GM18907 (cell line): ENCODE data around the gene TULP3.

Experiments
- ATAC-seq: cut with Tn5 transposase; IDR thresholded peaks from one replicate; pipeline ENCODE4 v1.9.1; 2021; ENCODE audit warnings: mild to moderate bottlenecking, moderate library complexity; ENCODE audit not compliant: unreplicated experiment

TULP3 gene

DNA sequence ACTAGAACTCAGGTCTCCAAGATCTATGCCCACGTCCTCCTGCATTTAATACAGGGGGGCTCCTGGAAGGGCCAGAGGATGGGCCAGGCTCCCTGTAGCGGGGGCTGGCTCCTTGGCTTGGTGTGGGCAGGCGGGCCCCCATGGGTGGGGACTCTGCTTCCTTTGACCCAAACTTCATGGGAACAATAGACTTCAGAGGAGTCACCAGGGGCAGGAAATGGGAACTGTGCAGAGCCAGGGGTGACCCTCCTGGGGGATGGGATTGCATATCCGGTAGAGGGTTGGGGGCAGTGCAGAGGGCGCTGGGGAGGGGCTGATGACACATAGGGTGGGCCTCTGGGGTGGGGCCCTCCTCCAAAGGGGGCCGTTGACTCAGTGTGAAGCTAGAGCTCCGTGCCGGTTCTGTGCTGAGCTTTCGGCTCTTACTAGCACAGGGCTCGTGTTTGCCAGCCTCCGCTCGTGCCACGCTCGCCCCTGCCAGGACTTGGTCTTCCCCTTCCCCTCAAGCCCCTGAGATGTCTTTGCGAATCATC is 73.1 kb downstream of the TULP3 start:
- no peak for ATAC-seq

DNA sequence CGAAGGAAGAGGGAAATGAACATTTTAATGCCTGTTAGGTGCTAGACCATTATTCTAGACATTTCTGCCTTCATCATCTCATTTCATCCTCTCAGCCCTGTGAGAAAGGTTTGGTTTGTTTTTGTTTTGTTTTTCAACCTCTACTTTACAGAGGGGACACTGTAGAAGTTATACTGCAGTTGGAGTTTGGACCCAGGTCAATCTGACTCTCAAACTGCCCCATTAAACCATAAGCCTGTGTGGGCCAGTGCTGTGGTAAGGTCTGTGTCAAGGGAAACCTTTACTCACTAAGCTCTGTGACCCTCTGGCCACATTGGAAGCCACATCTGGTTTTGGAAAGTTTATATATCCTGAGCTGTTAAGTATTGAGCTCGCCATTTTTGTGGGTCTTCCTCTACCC is 77.0 kb downstream of the TULP3 start:
- no peak for ATAC-seq

DNA sequence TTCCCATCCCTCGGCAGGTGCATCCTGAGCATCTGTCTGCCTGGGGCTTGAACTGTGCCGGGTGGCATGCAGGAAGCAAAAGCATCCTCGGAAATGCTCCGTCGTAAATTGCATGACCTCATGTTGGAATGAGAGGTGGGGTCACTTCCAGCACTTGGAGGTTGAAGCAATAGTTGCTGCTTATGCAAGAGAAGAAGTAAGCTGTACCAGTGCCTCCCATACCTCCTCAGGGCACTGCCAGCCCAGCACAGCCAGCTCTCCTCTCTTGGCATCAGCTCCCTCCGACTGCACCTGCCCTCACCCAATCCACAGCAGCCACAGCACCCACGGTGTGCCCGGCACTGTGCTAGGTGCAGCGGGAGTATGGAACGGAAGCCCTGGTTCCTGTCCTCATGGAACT is 80.1 kb downstream of the TULP3 start:
- no peak for ATAC-seq

DNA sequence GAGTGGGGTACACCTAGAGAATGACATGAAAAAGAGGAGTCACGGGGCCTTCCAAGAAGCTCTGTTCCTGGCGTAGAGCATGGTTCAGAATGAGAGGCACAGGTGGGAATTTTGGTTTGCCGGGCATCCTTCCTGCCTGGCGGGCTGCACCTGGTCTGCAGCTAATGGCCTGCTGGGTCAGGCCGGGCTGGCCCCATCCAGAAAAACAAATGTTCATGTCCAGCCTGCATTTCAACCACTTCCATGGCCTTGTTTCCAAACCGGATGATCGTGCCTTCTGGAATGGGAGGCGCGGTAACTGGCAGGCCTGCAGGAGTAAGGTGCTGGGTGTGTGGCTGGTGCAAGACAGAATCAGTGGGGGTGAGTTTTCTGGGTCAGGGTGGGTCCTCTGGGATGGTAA is 82.9 kb downstream of the TULP3 start:
- no peak for ATAC-seq

DNA sequence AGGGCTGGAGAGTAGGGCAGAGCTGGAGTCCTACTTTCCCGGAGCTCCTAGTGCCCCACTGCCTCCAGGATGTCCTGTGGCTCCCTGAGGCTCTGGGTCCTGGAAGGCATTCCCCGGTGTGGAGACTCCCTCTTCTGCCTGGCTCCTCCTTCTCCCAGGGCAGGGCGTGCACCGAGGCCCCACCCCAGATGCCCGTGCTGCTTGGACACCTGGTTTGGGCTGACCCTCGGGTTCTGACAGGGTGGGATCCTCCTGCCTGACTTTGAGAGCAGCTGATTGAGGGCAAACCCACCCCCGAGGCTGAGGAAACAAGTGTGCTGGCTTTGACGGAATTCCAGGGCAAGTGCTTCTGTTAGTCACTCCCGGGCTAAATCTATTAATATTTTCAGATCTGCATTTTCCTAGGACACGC is 83.9 kb downstream of the TULP3 start:
- ATAC-seq = no peak

DNA sequence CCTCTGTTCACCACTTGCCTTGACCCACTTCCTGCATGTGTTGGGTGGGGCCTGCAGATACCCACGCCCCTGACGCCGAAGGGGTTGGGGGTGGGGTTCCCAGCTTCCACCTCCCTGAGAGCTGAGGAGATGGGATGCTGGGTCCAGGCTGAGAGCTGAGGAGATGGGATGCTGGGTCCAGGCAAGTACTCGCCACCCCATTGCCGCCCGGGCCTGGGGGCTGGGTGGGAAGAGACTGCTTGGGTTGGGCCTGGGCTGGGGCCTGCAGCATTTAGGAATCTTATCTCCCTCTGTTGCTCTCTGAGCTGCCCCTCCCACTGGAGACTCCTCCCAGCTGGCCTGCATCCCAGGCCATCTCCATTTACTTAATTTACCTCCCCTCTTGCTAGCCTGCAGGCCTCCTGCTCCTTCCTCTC is 85.9 kb downstream of the TULP3 start:
- ATAC-seq = no peak

DNA sequence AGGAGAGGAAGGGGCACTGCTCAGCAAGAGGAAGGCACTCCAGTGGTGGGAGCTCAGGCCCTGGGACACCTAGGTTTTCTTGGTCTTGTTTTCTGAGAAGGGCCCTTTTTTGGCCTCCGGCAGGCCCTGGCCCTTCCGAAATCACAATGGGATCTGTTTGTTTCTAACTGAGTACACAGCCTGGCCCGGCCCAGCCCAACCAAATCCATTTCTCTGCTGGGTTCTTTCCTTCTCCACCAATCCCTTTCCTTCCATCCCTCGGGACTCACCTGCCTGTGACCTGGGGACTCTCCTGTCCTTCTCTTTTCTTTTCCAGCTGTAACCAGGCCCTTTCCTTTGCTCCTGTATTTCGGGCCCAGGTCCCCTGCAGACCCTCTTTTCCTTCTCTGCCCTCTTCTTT is 87.1 kb downstream of the TULP3 start:
- no peak for ATAC-seq

DNA sequence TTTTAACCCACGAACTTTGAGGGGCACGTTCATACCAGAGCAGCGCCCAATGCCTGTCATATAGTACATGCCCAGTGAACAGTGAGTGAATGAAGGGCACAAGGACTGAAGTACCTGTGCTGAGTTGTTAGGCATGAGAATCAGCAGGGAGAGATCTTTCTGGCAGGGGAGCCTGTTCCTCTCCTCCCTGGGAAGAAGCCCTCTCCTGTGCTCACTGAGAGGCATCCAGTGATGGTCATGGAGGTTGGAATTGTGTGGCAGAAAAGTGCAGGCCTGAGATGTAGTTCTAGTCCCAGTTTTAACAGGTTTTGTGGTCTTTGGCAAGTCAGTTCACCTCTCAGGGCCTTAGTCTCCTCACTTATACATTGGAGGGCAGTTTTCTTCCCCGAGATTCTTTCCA is 89.1 kb downstream of the TULP3 start:
- no peak for ATAC-seq

DNA sequence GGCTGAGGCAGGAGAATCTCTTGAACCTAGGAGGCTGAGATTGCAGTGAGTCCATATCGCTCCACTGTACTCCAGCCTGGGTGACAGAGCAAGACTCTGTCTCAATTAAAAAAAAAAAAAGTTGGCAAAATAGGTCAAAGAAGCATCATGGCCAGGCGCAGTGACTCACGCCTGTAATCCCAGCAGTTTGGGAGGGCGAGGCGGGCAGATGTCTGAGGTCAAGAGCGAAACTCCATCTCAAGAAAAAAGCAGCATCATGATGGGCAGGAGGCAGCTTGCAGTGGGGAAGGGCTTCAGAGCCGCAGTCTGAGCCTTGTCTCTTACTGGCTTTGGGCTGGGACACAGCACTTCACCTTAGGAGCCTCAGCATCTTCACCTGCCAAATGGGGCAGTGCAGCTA is 89.9 kb downstream of the TULP3 start:
- no peak for ATAC-seq

DNA sequence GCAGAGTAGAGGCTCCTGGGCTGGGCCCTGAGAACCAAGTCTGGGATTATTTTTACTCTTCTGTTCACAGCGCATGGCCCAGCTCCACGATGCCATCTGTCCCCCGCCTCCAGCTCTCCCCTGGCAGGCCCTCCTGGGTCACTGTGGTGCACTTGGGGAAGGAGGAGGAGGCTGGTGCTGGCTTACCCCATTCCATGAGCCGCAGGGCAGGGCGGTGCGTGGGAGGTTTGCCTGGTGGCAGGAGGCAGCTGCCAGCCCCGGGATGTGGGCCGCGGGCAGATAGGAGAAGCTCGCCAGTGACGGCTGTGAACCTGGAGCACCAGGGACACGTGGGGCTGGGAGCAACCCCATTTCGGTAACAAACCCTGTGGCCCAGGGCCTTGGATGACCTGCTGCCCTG is 91.7 kb downstream of the TULP3 start:
- no peak for ATAC-seq

DNA sequence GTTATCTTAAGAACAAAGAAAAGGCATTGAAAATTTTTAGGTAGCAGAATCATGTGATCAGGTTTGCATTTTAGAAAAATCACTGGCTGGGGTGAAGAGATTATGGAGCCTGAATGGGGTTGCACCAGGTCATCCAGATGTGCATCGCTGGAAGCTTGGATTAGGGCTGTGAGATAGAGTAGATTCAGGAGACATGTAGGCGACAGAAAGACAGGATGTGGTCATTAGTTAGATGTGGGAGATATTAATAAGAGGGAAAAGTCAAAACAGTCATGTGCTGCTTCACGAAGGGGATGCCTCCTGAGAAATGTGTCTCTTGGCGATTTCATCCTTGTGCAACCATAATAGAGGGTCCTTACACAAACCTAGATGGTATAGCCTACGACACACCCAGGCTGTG is 93.6 kb downstream of the TULP3 start:
- no peak for ATAC-seq

DNA sequence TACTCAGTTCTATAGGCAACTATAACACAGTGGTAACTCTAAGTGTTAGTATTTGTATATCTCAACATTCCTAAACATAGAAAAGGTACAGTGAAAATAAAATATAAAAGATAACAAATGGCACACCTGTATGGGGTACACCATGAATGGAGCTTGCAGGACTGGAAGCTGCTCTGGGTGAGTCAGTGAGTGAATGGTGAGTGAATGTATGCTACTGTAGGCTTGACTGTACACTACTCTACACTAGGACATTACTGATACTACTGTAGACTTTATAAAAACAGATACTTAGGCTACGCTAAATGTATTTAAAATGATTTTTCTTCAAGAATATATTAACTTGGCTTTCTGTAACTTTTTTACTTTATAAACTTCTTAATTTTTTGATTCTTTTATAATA is 94.0 kb downstream of the TULP3 start:
- no peak for ATAC-seq

DNA sequence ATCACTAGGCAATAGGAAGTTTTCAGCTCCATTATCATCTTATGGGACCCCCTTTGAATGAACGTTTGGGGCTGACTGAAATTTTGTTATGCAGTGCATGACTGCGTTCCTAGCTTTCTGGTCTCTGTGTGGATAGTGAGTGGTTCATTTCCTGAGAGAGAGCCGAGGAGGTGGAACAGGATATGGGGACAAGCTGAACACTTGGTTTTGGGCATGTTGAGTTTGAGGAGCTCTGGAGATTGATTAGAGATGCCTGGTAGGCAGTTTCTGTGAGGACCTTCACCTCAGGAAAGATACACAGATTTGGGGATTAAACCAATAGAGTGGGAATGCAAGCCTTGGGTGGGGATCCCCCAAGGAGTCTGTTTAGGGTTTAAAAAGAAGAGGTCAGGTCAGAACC is 96.2 kb downstream of the TULP3 start:
- no peak for ATAC-seq

DNA sequence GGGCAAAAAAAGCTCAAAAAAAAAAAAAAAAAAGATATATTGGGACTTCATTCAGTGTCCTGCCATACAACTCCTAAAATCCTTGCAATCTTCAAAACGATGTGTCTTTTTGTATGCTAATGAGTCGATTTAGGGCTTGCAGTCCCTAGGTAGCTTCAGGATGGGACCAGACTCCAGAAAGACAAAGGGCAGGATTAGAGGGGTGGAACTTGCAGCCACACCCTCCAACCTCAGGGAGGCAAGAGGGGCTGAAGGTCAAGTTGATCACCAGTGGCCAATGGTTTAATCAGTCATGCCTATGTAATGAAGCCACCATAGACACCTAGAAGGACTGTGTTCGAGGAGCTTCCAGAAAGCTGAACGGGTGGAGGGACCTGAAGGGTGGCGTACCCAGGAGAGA is 97.8 kb downstream of the TULP3 start:
- ATAC-seq = no peak
